Common myeloid progenitor, CD34-positive (primary cell): ENCODE measurements around the gene HNRNPH3.
"Not testable (repeated sequence)": the region's sequence is repeated elsewhere in the genome, so short reads cannot be mapped to it uniquely, and the experiment has no call there.

Experiments used
- CTCF ChIA-PET: fragments of 350-600 bp; sonication (Branson Sonifier 250); formaldehyde crosslinking; loops from one replicate; lab custom pipeline; 2021; ENCODE audit warnings: antibody characterized with exemption; lab: Charles Lee
- POLR2A ChIA-PET: fragments of 350-600 bp; sonication (Branson Sonifier 250); formaldehyde crosslinking; loops from one replicate; lab custom pipeline; 2021; ENCODE audit warnings: antibody characterized with exemption; lab: Charles Lee
- DNase-seq, 3 donors: peaks; one replicate each; pipeline versions ENCODE4 v3.0.0 to v3.0.0-alpha.2; 2013
- H3K27ac ChIP-seq, 2 experiments: 1 replicate in 1 of 2; 2 replicates in 1 of 2; pipeline ENCODE4 v1.7.0; 2013; ENCODE audit warnings: inconsistent platforms in 2 of 2, low read length in 2 of 2, mild to moderate bottlenecking in 2 of 2, low read depth in 1 of 2, moderate library complexity in 1 of 2; ENCODE audit not compliant: severe bottlenecking in 2 of 2, insufficient read depth in 1 of 2, poor library complexity in 1 of 2
- H3K27me3 ChIP-seq, 5 experiments: replicated peaks in 2 of 5; 1 replicate in 3 of 5; 2 replicates in 2 of 5; pipeline versions ENCODE4 v1.6.1 to v1.7.0; 2013; ENCODE audit warnings: low read length in 4 of 5, mild to moderate bottlenecking in 2 of 5, moderate library complexity in 2 of 5, inconsistent platforms in 1 of 5; ENCODE audit not compliant: insufficient read depth in 5 of 5, control insufficient read depth in 4 of 5
- H3K36me3 ChIP-seq, 4 experiments: 1 replicate in 2 of 4; 2 replicates in 2 of 4; pipeline versions ENCODE4 v1.6.1 to v1.7.0; 2013; ENCODE audit warnings: low read length in 3 of 4, control low read depth in 1 of 4, mild to moderate bottlenecking in 1 of 4; ENCODE audit not compliant: control insufficient read depth in 4 of 4, insufficient read depth in 4 of 4
- H3K4me1 ChIP-seq, 4 experiments: 1 replicate in 3 of 4; 2 replicates in 1 of 4; pipeline versions ENCODE4 v1.6.1 to v1.7.1; 2013; ENCODE audit warnings: low read length in 3 of 4, mild to moderate bottlenecking in 3 of 4, control low read depth in 1 of 4, inconsistent platforms in 1 of 4, moderate library complexity in 1 of 4; ENCODE audit not compliant: control insufficient read depth in 4 of 4, insufficient read depth in 4 of 4; ENCODE audit errors: control extremely low read depth in 1 of 4
- H3K4me3 ChIP-seq, 7 experiments: 1 replicate in 4 of 7; 2 replicates in 3 of 7; pipeline versions ENCODE4 v1.5.1 to v1.7.0; 2013; ENCODE audit warnings: mild to moderate bottlenecking in 7 of 7, low read length in 6 of 7, moderate library complexity in 6 of 7, inconsistent platforms in 2 of 7, low read depth in 2 of 7, control low read depth in 1 of 7; ENCODE audit not compliant: insufficient read depth in 4 of 7, control insufficient read depth in 1 of 7; ENCODE audit errors: extremely low read depth in 1 of 7
- H3K9me3 ChIP-seq, 5 experiments: 1 replicate in 4 of 5; 2 replicates in 1 of 5; pipeline versions ENCODE4 v1.6.1 to v1.7.1; 2013; ENCODE audit warnings: low read length in 4 of 5, mild to moderate bottlenecking in 2 of 5, inconsistent platforms in 1 of 5, low read depth in 1 of 5, moderate library complexity in 1 of 5; ENCODE audit not compliant: control insufficient read depth in 4 of 5, insufficient read depth in 2 of 5; ENCODE audit errors: control extremely low read depth in 1 of 5
- WGBS: methylation state at CpG from one replicate; pipeline ENCODE4 v1.1.5; 2013; ENCODE audit not compliant: insufficient coverage; 5-methylcytosine and 5-hydroxymethylcytosine counted together

Gene HNRNPH3

GRCh38 chr10:68315582-68315981 is 16.3 kb upstream of the HNRNPH3 start:
- H3K36me3 ChIP-seq = no peaks in the 10 kb centered on the region
- peaks cover 0 to 4% (median 0%) of the 10 kb centered on the region in 4 experiments for H3K4me1 ChIP-seq
- no peak overlapping the region for H3K27ac ChIP-seq
- CTCF ChIA-PET = interaction anchor here (0.6 to 2.1 kb wide), 4 partner anchors 13 to 449 kb away, joined by 3 to 7 read pairs (median 6); no protein-coding TSS in a partner anchor
- H3K27me3 ChIP-seq = no peaks in the 10 kb centered on the region
- H3K4me3 ChIP-seq = no peak overlapping the region
- H3K9me3 ChIP-seq = peaks cover 0 to 19% (median 8%) of the 10 kb centered on the region in 5 experiments
- POLR2A ChIA-PET = no interaction called here
- no CpG with 5 or more reads among the region's 1 CpG for WGBS
- DNase-seq = no peak

DNA sequence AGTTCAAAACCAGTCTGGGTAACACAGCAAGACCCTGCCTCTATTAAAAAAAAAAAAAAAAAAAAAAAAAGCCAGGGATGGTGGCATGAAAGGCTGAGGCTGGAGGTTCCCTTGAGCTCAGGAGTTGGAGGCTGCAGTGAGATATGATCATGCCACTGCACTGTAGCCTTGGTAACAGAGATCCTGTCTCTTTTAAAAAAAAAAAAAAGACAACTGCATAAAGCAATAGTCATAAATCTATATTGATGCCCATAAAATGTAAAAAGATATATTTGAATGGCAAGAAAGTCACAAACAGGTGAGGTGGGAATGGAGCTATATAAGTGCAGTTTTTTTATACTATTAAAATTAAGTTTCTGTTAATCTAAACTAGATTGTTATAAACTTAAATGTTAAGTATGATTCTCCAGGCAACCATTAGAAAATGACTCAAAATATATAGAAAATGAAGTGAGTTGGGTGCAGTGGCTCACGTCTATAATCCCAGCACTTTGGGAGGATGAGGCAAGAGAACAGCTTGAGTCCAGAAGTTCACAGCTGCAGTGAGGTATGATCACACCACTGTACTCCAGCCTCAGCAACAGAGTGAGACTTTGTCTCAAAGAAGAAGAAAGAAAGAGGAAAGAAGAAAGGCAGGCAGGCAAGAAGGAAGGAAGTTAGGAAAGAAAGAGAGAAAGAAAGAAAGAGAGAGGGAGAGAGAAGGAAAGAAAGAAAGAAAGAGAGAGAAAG is 13.4 kb upstream of the HNRNPH3 start:
- DNase-seq = no peak
- Histone ChIP-seq H3K4me3 (no peak overlapping the region), H3K27me3 (no peaks in the 10 kb centered on the region), H3K9me3 (peaks cover 0 to 19% (median 8%) of the 10 kb centered on the region in 5 experiments), H3K4me1 (peaks cover 0 to 4% (median 0%) of the 10 kb centered on the region in 4 experiments), H3K36me3 (no peaks in the 10 kb centered on the region), H3K27ac (no peak overlapping the region)
- WGBS = 100% methylated on average over 1 of the region's 1 CpG
- ChIA-PET CTCF (interaction anchor here (0.9 kb wide), 1 partner anchor 9 kb away, joined by 4 read pairs; no protein-coding TSS in a partner anchor), POLR2A (no interaction called here)

DNA sequence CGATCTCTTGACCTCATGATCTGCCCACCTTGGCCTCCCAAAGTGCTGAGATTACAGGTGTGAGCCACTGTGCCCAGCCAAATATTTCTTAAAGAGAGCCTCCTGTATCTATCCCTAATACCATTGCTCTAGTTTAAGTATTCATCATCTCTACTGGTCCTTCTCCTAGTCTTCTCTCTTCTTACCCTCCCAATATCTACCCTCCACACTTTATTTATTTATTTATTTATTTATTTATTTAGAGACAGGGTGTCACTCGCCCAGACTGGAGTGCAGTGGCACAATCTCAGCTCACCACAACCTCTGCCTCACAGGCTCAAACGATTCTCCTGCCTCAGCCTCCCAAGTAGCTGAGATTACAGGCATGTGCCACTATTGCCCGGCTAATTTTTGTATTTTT is 7.5 kb upstream of the HNRNPH3 start:
- H3K9me3 ChIP-seq, POLR2A ChIA-PET, H3K27ac ChIP-seq, H3K4me3 ChIP-seq, CTCF ChIA-PET, H3K27me3 ChIP-seq, H3K36me3 ChIP-seq, DNase-seq: not testable (repeated sequence)
- WGBS = 100% methylated on average over 3 of the region's 4 CpGs
- peaks cover 7 to 19% (median 13%) of the 10 kb centered on the region in 4 experiments for H3K4me1 ChIP-seq

GRCh38 chr10:68327889-68328786 is 3.7 kb upstream of the HNRNPH3 start:
- ChIA-PET CTCF (interaction anchor here (0.6 to 2.0 kb wide), 2 partner anchors 19 to 115 kb away, joined by 3 to 6 read pairs; no protein-coding TSS in a partner anchor), POLR2A (no interaction called here)
- Histone ChIP-seq H3K4me1 (peaks cover 9 to 37% (median 25%) of the 10 kb centered on the region in 4 experiments), H3K27ac (peak overlapping the region; percentile 36 to 63), H3K9me3 (no peaks in the 10 kb centered on the region), H3K27me3 (no peaks in the 10 kb centered on the region), H3K36me3 (no peaks in the 10 kb centered on the region), H3K4me3 (peak overlapping the region in 6 of 7 experiments; percentile 7 to 67 (median 40))
- peak; percentile 69 to 84 (median 75) for DNase-seq
- 0% methylated on average over 1 of the region's 4 CpGs for WGBS

DNA sequence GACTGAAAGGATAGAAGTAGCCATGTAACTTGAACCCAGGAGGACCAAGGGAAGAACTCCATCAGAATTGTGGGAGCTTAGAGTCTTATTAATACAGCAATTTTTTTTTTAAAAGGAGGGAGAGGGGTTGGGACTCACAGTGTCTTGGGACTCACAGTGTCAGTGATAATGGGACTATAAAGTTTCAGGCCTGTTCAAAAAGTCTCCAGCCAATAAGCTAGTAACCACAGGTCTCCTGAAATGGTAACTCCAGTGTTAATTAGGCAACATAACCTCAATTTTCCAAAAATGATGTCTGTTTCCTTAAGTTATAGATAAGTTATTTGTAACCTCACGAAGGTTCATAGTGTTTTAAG is 2.4 kb upstream of the HNRNPH3 start:
- Histone ChIP-seq H3K27ac (no peak overlapping the region), H3K36me3 (peaks cover 0 to 2% (median 0%) of the 10 kb centered on the region in 4 experiments), H3K9me3 (no peaks in the 10 kb centered on the region), H3K4me3 (no peak overlapping the region), H3K27me3 (no peaks in the 10 kb centered on the region), H3K4me1 (peaks cover 20 to 41% (median 30%) of the 10 kb centered on the region in 4 experiments)
- WGBS = no CpG with 5 or more reads among the region's 1 CpG
- DNase-seq = no peak
- ChIA-PET CTCF (interaction anchor here (2.0 kb wide), 1 partner anchor 116 kb away, joined by 6 read pairs; no protein-coding TSS in a partner anchor), POLR2A (no interaction called here)

- 41% methylated on average over 23 of the region's 29 CpGs for WGBS
- Histone ChIP-seq H3K4me1 (peaks cover 29 to 56% (median 45%) of the 10 kb centered on the region in 4 experiments), H3K9me3 (no peaks in the 10 kb centered on the region), H3K4me3 (peak overlapping the region; percentile 64 to 98 (median 97)), H3K27me3 (no peaks in the 10 kb centered on the region), H3K36me3 (peaks cover 0 to 3% (median 1%) of the 10 kb centered on the region in 4 experiments), H3K27ac (peak overlapping the region; percentile 96 to 98)
- ChIA-PET CTCF (no interaction called here), POLR2A (interaction anchor here (0.5 to 1.2 kb wide), 2 partner anchors 11 to 26 kb away, joined by 3 to 4 read pairs; no protein-coding TSS in a partner anchor)
- no peak for DNase-seq
Measured at GRCh38 chr10:68330852-68331454, 911 bp upstream of the HNRNPH3 start.
